GM18870 (cell line): ENCODE data around the gene ADAMTS9.

Experiments used
- ATAC-seq: cut with Tn5 transposase; IDR thresholded peaks from one replicate; pipeline ENCODE4 v1.9.1; 2021; ENCODE audit warnings: moderate library complexity; ENCODE audit not compliant: unreplicated experiment

Gene ADAMTS9

DNA sequence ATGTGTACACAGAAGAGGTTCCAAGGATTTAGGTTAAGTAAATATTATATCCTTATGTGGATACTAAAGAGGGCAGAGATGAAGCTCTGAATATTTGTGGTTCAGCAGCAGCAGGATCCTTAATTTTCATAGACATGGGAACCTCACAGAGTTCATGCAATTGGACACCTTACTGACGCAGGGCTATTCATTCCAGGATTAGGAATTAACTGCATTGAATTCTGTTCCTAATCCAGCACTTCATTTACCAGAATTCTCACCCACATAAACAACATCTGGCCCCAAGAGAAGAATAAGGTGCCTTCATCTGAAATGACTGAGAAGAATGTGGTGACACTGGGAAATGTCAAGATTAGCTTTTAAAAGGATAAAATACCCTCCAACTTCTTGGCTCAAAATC lies 62.4 kb downstream of the ADAMTS9 start:
- no peak for ATAC-seq

DNA sequence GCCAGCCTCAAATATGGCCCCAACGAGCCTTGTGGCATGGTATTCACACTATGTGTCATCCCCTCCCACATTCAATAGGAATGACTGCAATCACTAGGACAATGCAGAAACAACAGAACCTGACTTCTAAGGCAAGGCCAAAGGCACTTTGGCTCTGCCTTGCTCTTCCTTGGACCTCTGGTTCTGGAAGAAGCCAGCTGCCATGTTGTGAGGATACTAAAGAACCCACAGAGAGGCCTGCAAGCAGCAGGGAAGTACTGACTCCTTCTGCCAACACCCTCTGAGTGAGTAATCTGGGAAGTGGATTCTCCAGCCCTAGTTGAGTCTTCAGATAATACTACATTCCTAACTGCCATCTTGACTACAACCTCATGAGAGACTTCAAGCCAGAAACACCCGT lies 64.7 kb downstream of the ADAMTS9 start:
- no peak for ATAC-seq

DNA sequence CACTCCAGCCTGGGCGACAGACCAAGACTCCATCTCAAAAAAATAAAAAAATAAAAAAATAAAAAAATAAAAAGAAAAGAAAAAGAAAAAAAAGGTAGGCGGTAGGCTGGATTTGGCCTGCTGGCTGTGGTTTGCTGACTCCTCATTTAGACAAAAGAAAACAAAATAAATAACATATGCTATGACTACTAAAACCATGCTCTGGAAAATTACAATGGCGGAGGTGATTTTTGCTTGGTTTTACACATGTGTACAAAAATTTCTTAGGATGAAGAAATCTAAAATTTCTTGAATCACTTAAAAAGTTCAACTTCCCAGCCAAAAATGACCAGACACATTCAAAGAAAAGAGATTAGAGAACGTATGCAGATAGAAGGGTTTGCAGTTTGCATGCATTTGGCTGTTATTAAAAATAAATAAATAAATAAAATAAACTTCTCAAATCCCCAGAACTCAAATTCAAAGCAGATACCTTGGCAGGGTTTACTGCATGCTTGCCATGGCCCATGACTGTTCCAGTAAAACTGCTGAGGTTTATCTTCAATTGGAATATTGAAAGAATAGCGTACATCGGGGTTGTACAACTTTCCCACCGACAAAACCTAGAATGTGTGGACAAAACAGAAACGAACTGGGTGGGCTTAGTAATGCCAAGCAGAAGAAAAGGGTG lies 65.9 kb downstream of the ADAMTS9 start:
- ATAC-seq, result no peak

DNA sequence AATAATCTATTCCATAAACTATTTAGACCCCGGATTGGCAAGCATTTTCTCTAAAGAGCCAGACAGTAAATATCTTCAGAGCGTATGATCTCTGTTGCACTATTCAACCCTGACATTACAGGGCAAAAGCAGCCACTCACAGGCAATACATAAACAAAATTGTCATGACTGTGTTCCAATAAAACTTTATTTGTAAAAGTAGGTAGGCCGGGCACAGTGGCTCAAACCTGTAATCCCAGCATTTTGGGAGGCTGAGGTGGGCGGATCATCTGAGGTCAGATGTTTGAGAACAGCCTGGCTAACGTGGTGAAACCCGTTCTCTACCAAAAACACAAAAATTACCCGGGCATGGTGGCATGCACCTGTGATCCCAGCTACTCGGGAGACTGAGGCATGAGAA lies 66.5 kb downstream of the ADAMTS9 start:
- ATAC-seq, result no peak

DNA sequence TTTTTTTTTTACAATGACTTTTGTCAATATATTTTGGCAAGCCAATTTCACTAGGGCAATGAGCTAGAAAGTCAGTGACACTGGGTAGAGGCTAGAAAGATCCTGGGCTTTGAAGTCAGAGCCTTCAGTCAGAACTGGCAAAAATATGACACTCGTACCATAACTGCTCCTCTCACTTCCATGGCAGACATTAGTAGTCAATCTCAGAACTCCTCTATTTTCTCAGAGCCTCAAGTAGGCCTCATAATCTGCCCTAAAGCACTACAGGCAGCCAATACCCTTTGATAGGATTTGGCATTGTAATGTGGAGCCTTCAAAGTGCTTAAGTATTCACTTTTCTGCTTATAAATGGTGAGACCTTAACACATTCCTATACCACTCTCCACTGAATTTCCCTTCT lies 67.8 kb downstream of the ADAMTS9 start:
- no peak for ATAC-seq

DNA sequence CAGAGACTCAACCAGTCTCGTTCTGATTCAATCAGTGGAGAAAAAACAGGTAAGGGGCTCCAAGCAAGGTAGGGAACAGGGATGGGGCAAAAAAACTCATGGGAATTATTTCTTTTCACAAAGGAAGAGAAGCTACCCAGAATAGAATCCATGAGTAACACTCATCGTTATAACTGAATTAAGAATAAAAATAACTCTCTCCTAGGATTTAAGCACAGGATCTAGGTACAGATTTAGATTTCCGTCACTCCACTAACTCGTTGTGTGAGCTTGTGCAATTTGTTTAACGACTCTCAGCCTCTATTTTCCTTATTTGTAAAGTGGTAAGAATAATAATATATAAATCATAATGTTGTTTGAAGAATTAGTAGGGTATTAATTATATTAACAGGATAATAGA lies 68.6 kb downstream of the ADAMTS9 start:
- ATAC-seq, result no peak

DNA sequence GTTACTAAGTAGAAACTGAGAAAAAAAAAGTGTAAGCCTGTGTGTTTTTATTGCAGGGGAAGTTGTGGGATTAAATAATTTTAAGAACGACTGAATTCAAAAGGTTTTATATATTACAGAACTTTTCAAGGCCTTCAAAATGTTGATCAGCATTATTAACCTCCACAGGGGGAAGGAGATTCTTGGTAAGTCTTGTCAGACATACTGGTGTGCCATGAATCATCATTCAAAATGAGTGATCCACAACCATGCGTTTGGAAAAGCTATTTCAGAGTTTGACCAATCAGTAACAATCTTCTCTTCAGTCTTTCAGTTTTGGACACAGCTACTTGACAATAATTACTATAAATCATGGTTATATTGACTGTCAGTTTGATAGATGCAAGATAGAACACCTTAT lies 70.2 kb downstream of the ADAMTS9 start:
- no peak for ATAC-seq

DNA sequence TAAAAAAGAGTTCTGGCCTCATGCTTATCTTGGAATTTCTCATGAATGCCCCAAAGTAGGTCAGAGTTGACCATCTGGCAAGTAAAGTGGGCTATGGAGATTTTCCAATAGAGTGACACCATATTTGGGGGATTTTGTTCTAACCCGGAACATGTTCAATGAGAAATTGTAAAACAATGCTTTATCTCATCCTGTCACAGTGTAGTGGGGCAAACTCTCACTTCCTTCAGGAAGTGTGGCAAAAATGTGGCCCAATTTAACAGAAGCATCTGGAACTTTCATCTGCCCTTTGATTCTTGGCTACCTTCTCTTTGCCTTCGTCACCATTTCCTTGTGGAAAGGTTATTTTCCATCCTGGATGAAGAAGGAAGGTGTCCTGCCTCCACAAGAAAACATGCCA lies 70.8 kb downstream of the ADAMTS9 start:
- no peak for ATAC-seq

DNA sequence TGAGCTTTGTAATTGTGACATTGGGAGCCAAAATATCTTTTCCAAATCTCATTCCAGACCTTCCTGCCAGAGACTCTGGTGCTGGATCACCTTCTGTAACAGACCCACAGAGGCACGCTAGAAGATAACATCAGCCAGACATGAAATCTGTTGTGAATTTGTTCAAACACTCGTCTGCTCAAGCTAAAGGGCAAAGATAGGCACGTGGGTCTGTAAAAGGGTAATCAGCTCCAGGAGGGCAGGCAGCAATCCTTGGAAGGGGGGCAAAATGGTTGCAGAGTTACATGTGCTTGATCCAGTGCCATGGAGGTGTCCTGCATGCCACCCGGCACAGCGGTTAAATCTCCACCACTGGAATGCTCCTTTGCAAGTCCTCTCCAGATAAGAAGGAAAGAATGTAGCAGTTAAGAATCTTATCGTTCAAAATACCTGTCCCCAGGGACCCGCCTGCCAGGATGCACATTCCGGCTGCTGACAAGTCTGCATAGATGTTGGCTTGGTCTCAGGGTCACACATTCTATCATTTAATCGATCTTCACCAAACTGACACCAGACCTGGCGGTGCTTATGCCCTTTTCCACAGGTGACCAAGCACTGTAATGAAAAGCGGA lies 74.8 kb downstream of the ADAMTS9 start:
- ATAC-seq, result no peak

DNA sequence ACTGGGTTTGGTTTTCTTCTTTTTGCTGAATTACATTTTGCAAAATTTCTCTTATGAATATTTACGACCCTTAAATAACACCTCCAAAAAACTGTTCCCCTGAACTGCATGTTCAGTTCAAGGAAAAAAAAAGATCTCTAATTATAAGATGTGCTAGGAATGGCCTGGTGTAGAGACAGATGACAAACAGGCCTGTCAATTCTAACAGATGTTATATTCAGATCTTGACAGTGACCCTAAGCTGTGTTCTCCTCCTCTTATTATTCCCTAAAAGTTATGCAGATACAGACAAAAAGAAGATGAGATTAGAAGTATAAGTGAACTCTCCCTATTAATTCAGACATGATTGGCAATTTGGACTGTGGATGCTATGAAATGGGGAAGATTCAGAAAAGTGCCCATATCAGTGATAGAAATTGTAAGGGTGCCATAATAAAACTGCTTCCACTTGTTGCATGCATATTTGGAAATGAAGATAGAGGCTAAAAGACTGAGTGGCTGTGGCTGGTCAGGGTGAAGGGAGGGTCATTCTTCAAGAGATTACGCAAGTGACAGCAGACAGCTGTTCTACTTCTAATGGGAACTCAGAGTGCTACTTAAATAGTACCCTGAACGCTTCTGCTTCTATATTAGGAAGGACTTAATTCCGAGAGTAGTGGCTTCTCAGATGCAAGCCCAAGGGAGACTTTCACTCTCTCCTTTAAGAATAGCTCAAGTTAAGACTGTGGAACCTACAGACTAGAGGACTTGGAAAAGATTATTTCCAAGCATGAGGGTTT lies 75.5 kb downstream of the ADAMTS9 start:
- no peak for ATAC-seq

DNA sequence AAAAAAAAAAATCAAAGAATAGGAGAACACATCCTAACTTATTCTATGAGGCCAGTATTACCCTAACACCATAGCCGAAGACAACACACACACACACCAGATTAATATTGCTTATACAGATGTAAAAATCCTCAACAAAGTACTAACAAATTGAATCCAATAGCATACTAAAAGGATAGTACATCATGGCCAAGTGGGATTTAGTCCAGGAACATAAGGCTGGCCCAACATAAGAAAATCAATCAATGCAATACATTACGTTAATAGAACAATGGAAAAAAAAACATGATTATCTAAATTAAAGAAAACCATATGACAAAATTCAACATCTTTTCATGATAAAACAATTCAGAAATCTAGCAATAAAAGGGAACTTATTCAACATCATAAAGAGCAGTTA lies 79.1 kb downstream of the ADAMTS9 start:
- no peak for ATAC-seq

DNA sequence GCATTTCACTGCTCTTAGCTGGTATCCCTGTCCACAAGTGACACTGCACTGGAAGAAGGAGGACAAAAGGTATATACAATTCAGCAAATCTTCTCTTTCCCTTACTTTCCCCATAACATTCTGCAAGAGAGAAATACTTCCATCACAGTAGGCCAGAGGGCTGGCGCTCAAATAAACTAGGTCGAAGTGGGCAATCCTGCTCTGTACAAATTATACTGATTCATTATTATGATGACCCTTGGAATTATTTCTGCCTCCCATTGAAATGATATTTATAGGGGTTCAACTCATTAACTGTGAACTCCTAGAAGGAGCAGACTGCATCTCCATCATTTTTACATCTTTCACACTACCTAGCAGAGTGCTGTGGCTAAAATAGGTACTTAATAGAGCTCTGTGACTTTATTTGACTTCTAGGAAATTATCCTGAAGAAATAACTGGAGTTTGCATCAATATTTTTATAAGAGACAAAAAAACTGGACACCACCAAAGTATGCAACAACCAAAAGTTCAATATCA lies 80.7 kb downstream of the ADAMTS9 start:
- no peak for ATAC-seq

DNA sequence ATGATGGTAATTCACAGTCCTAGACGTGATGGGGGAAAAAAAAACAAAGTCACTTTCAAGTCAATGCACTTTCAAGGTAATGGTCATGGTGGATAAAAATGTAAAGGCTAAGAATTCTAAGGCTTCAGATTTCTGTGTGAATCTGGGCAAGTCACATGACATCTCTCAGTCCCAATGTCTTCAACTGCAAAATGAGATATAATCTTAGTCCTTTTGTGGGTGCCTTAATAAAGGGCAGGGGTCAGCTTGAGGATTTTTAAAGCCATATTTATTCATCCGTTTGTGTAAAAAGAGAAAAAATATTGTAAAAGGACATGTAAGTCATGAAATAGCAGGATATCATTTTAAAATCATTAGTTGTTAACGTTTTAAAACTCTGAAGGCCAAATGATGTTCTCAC lies 83.5 kb downstream of the ADAMTS9 start:
- ATAC-seq, result no peak

DNA sequence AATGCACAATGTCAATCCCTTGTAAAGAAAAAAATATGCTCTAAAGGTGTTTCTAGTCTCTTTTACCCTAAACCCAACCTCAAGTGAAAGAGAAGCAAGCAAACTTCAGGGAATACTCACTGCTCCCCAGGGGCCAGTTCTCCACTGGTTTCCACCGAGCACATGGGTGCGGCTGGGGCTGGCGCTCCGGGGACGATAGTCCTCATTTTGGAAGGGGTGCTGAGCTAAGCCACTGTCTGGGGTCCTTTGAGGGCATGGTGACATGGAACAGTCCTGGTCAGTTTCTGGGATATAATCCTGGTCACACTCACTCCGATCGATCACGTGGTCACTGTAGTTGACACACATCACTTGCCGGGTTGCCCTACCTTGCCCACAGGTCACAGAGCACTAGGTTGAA lies 86.0 kb downstream of the ADAMTS9 start:
- ATAC-seq, result no peak

DNA sequence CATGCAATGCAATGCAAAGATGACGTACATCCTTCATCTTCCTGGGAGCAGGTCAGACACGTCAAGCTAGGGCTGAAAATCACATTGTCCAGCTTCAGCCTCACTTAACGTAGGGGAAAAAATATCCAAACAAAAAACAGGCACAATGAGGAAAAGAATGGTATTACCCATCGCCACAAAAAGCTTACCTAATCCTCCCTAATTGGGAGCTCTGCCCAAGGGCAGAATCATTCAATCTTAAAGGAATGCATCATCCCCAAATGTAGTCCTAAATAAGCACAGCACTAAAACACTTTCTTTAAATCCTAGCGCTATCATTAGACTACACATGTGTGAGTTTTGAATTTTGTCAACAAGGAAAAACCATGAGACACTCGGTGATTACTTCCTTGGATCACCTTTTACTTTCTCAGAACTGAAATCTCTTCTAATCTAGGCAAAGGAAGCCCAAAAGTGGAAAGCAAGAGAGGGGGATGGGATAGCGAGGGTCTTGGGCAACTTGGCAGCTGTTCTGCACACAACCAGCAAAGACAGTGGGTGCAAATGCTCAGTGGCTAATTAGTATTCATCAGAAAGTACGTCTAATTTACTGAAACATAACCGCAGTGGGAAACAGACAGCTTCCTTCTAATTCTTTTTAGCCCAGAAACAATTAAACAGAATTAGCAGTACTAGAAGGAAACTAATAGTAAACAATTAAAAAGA lies 87.4 kb downstream of the ADAMTS9 start:
- no peak for ATAC-seq

DNA sequence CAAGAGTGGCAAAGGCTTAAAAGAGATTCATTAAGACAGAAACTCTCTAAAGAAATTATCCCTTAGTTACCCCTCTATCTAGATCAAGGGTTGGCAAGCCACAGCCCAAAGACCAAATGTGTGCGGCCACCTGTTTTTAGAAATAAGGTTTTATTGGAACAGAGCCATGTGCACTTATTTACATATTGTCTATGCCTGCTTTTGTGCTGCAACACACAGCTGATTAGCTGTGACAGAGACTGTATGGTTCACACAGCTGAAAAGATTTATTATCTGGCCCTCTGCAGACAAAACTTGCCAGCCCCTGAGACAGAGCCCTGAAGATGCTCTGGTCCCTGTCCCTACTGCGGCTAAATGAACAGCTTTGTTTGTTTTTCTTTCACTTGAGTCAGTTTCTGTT lies 88.1 kb downstream of the ADAMTS9 start:
- no peak for ATAC-seq

DNA sequence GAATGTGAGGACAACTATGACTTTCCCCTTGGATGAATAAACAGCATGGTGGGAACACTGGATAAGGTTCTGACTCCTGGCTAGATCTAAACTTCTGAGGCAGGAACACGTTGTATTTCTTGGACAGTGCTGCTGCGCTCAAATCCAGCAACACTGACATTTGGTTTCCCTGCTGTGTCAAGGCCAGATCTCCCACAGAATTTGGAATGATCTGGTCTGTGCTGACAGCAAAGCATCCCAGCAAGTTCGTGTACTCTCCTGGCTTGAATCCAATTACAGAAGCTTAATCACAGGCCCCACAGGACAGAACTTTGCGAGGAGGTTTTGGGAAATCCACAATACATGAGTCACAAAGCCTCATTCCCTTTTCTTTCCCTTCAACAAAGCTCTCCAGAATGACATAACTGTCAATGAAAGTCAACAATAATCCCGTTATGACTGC lies 92.5 kb downstream of the ADAMTS9 start:
- ATAC-seq, result no peak

DNA sequence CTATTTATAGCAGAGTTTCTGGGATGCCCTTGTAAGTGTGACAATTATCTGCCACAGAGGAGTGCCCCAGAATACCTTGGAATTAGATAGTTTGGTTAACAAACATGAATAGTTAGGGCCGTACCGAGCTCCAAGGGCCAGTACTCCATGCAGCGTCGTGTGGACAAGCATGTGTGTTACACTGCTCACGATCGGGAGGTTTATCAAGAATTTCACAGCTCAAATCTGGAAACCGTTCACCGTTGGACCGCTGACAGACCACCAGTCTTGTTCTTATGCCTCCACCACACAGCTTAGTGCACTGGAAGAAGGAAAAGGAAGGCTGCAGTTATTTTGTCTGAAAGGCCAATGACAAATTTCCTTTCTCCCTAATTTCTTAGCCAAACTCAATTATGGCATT lies 93.7 kb downstream of the ADAMTS9 start:
- no peak for ATAC-seq

DNA sequence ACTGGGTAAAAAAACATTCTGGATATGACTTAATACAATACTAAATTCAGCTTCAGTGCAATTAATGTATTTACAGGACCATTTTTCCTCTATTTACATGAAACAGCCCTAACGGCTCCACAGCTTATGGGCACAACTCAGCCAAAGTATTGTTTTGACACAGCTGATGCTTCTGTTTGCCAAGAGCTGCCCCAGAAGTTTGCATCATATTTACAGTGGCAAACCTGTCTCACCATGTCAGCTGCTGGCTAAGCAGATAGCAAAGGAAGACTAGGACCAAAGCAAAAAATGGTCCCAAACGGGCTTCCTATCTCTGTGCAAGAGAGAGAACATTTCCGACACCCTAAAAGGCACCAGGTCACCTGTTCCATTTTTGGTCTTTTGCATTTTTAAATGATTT lies 94.5 kb downstream of the ADAMTS9 start:
- ATAC-seq, result no peak

DNA sequence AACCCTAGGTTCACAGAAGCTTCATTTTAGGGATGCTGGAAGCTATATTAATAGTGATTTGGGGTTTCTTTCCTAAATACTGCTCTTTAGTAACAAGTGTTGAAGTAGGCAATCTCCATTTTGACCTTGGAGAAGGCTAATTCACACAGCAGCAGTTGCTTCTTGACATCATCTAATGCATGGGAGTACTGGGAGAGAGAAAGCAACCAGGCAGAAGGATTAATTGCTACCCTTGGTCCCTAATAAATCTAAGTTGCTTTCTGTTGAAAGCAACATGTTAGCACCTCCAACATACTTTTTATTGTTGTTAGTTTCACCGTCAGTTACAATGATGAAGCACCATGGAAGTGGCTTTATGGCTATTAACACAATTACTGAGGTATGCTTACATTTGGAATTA lies 96.2 kb downstream of the ADAMTS9 start:
- ATAC-seq, result no peak

DNA sequence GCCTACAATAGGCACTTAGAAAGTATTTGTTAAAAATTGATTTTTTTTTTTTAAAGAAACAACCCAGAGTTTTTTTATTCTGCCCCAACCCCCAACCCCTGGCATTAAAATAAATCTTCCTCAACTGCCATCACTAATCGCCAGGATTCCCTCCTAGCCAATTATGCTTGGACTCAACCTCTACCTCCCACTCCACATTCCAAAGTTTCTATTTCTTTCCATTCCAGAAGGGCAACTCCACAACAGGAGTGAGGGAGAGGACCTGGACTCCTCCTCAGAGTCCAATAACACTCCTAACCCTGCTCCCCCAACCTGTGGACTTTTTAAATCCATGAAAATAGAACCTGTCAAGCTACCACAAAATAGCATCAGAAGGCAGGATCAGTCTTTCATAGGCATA lies 99.4 kb downstream of the ADAMTS9 start:
- ATAC-seq, result no peak
